NT2/D1 (cell line): ENCODE results near the gene ZNF664.

Source experiments
- YY1 ChIP-seq: IDR thresholded peaks from 2 replicates; pipeline ENCODE4 v1.6.1; 2011; ENCODE audit not compliant: insufficient read length, insufficient read depth
- ZNF274 ChIP-seq: IDR thresholded peaks from 2 replicates; pipeline ENCODE4 v1.6.1; 2011; ENCODE audit warnings: mild to moderate bottlenecking, low read depth, low read length

DNA sequence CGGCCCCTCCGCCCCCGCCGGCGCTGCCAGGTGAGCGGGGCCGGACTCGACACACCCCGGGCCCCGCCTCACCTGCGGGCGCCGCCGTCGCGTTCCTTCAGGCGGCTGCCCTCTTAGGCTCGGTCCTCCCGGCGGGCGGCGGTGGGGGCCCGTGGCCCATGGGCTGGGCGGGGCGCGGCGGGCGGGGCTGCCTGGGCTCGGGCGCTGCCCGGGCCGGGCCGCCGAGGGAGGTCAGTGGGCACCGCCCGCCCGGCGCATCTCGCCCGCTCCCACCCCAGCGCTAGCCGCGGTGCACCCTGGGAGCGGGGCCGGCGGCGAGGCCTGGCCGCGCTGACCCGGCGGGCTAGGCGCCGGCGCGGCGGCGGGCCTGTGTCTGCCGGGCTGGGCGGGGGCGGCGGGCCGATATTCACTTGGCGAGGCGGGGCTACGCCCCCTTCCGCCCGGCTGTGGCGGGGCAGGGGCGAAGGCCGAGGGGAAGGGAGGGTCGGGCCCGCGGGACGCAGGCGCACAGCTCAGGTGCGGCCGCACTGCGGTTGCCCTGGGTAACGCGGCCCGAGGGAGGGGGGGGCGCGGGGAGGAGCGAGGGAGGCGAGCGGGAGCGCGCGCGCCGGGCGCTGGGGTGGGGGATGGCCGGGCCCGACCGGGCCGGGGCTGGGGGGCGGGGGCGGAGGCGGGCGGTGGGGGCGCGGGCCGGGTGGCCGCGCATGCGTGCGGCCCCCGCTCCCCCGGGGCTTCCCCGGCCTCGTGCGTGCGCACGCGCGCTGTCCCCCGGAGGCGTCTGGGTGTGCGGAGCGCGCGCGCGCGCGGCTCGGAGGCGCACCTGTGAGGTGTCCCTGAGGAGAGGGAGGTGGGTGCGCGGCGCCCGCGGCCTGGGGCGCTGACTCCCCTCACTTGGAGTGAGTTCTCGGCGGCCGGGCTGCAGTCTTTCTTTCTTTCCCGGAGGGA is at the start of gene ZNF664, which contains the start of gene CCDC92:
- TF ChIP-seq YY1 (no peak), ZNF274 (no peak)
